Measurements from ENCODE around the gene LDLRAD4. TPM values are rescaled to one million over a fixed set of nuclear protein-coding genes. Genes with fewer than 3 reads are reported as not detected.

The LDLRAD4 gene
- total and polyA plus RNA-seq, 2 experiments from 2014 or later, result 0.73 to 1.9 TPM

- TF ChIP-seq, protein P1, sequence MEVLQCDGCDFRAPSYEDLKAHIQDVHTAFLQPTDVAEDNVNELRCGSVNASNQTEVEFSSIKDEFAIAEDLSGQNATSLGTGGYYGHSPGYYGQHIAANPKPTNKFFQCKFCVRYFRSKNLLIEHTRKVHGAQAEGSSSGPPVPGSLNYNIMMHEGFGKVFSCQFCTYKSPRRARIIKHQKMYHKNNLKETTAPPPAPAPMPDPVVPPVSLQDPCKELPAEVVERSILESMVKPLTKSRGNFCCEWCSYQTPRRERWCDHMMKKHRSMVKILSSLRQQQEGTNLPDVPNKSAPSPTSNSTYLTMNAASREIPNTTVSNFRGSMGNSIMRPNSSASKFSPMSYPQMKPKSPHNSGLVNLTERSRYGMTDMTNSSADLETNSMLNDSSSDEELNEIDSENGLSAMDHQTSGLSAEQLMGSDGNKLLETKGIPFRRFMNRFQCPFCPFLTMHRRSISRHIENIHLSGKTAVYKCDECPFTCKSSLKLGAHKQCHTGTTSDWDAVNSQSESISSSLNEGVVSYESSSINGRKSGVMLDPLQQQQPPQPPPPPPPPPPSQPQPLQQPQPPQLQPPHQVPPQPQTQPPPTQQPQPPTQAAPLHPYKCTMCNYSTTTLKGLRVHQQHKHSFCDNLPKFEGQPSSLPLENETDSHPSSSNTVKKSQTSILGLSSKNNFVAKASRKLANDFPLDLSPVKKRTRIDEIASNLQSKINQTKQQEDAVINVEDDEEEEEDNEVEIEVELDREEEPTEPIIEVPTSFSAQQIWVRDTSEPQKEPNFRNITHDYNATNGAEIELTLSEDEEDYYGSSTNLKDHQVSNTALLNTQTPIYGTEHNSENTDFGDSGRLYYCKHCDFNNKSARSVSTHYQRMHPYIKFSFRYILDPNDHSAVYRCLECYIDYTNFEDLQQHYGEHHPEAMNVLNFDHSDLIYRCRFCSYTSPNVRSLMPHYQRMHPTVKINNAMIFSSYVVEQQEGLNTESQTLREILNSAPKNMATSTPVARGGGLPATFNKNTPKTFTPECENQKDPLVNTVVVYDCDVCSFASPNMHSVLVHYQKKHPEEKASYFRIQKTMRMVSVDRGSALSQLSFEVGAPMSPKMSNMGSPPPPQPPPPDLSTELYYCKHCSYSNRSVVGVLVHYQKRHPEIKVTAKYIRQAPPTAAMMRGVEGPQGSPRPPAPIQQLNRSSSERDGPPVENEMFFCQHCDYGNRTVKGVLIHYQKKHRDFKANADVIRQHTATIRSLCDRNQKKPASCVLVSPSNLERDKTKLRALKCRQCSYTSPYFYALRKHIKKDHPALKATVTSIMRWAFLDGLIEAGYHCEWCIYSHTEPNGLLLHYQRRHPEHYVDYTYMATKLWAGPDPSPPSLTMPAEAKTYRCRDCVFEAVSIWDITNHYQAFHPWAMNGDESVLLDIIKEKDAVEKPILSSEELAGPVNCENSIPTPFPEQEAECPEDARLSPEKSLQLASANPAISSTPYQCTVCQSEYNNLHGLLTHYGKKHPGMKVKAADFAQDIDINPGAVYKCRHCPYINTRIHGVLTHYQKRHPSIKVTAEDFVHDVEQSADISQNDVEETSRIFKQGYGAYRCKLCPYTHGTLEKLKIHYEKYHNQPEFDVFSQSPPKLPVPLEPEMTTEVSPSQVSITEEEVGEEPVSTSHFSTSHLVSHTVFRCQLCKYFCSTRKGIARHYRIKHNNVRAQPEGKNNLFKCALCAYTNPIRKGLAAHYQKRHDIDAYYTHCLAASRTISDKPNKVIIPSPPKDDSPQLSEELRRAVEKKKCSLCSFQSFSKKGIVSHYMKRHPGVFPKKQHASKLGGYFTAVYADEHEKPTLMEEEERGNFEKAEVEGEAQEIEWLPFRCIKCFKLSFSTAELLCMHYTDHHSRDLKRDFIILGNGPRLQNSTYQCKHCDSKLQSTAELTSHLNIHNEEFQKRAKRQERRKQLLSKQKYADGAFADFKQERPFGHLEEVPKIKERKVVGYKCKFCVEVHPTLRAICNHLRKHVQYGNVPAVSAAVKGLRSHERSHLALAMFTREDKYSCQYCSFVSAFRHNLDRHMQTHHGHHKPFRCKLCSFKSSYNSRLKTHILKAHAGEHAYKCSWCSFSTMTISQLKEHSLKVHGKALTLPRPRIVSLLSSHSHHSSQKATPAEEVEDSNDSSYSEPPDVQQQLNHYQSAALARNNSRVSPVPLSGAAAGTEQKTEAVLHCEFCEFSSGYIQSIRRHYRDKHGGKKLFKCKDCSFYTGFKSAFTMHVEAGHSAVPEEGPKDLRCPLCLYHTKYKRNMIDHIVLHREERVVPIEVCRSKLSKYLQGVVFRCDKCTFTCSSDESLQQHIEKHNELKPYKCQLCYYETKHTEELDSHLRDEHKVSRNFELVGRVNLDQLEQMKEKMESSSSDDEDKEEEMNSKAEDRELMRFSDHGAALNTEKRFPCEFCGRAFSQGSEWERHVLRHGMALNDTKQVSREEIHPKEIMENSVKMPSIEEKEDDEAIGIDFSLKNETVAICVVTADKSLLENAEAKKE (CRISPR knock-in tag; IDR thresholded peaks at IDR 0.05), result no peak
- TF ChIP-seq ETS1 (IDR thresholded peaks at IDR 0.05) (no peak), CREB1 (CRISPR knock-in tag; IDR thresholded peaks at IDR 0.05; ENCODE audit: low read depth) (no peak), NANOG (IDR thresholded peaks at IDR 0.05; ENCODE audit: borderline replicate concordance) (no peak), CTCF (conservative IDR thresholded peaks at IDR 0.05; ENCODE audit: low read depth in 2 of 2) (no peak), EZH2 (IDR thresholded peaks at IDR 0.05; ENCODE audit: low read depth, unreplicated experiment) (no peak)
These were observed 96.4 kb downstream of the LDLRAD4 start (continued) for GRCh38 chr18:13315000-13315399.

- no peak overlapping the region for H3K4me3 ChIP-seq
- H3K9me2 ChIP-seq (ENCODE audit: insufficient read depth), result no peaks in the 10 kb centered on the region
- H3K9me3 Mint-ChIP-seq, result peaks cover 23% of the 10 kb centered on the region
- H3K27me3 Mint-ChIP-seq (ENCODE audit: insufficient read depth, low read depth, poor library complexity), result peaks cover 6% of the 10 kb centered on the region
- H3K27ac ChIP-seq (ENCODE audit: low read depth), result no peak overlapping the region
- H3K4me3 Mint-ChIP-seq, result no peak overlapping the region
- no peaks in the 10 kb centered on the region for H3K4me1 Mint-ChIP-seq
- no peak overlapping the region for H3K4me2 ChIP-seq
- H3K27me3 ChIP-seq (ENCODE audit: insufficient read depth), result no peaks in the 10 kb centered on the region
- no peak for DNase-seq (ENCODE audit: low spot score)
- H3F3A ChIP-seq (replicated peaks; ENCODE audit: low read depth), result no peaks in the 10 kb centered on the region
- H4K20me1 ChIP-seq (replicated peaks; ENCODE audit: insufficient read depth), result no peaks in the 10 kb centered on the region
- H3K27ac Mint-ChIP-seq, result no peak overlapping the region
- H3K4me1 ChIP-seq (ENCODE audit: insufficient read depth), result no peaks in the 10 kb centered on the region
- H3K36me3 ChIP-seq (ENCODE audit: insufficient read depth), result peaks cover 9% of the 10 kb centered on the region; the same call in 1 of the 2 replicates
- no peak for ATAC-seq
- H3K79me2 ChIP-seq (replicated peaks; ENCODE audit: insufficient read depth), result no peaks in the 10 kb centered on the region
- peaks cover 19% of the 10 kb centered on the region; the same call in 2 of the 3 replicates for H3K36me3 Mint-ChIP-seq (ENCODE audit: low read depth)
- H2AFZ ChIP-seq, result no peak overlapping the region
- TF ChIP-seq, protein P1 (CRISPR knock-in tag; IDR thresholded peaks at IDR 0.05), result no peak
These were observed 97.5 kb downstream of the LDLRAD4 start for GRCh38 chr18:13316063-13316462.

Measured in GM23338 (cell line).